HG03521 (cell line): ENCODE data around the gene TROAP.
"Not testable (repeated sequence)": the region's sequence is repeated elsewhere in the genome, so short reads cannot be mapped to it uniquely, and the experiment has no call there.

Experiments
- ATAC-seq: cut with Tn5 transposase; IDR thresholded peaks from one replicate; pipeline ENCODE4 v1.9.1; 2021; ENCODE audit warnings: mild to moderate bottlenecking, moderate library complexity; ENCODE audit not compliant: unreplicated experiment

Gene TROAP

GRCh38 chr12:49294086-49294803 is 28.8 kb upstream of the TROAP start:
- ATAC-seq = no peak

DNA sequence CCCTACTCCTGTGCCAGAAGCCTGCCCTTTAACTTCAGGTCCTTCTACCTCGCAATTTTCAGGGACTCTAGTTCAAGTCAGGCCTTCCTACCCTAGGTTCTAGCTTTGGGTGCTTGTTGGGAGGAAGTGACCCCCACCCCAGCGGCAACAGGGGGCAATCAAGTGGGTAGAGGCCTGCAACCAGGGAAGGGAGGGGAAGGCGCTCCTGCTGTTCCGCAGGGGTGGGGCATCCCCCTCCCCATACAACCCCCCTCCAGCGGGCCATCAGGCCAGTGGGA is 28.3 kb upstream of the TROAP start:
- ATAC-seq = no peak

DNA sequence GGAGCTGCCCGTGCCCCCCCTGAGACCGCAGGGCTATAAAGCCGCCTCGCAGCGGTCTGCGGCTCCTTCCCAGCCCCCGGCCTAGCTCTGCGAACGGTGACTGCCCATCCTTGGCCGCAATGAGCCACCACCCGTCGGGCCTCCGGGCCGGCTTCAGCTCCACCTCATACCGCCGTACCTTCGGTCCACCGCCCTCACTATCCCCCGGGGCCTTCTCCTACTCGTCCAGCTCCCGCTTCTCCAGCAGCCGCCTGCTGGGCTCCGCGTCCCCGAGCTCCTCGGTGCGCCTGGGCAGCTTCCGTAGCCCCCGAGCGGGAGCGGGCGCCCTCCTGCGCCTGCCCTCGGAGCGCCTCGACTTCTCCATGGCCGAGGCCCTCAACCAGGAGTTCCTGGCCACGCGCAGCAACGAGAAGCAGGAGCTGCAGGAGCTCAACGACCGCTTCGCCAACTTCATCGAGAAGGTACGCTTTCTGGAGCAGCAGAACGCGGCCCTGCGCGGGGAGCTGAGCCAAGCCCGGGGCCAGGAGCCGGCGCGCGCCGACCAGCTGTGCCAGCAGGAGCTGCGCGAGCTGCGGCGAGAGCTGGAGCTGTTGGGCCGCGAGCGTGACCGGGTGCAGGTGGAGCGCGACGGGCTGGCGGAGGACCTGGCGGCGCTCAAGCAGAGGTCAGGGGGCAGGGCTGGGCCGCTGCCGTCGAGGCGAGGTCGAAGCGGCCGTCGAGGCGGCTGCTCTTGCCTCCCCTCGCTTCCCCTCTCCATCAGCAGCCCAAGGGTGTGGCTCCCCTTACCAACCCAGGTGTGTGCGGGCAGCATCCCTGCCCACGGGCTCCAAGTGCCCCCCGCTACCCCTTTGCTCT is 27.7 kb upstream of the TROAP start, which contains the start of gene PRPH:
Gene PRPH (plus strand): TSS at position 66 of the 855 bp plus-strand sequence. CDS start 54 bp downstream, at position 120.
- no peak for ATAC-seq

- no peak for ATAC-seq
These were observed 26.8 kb upstream of the TROAP start for GRCh38 chr12:49296034-49296835.

DNA sequence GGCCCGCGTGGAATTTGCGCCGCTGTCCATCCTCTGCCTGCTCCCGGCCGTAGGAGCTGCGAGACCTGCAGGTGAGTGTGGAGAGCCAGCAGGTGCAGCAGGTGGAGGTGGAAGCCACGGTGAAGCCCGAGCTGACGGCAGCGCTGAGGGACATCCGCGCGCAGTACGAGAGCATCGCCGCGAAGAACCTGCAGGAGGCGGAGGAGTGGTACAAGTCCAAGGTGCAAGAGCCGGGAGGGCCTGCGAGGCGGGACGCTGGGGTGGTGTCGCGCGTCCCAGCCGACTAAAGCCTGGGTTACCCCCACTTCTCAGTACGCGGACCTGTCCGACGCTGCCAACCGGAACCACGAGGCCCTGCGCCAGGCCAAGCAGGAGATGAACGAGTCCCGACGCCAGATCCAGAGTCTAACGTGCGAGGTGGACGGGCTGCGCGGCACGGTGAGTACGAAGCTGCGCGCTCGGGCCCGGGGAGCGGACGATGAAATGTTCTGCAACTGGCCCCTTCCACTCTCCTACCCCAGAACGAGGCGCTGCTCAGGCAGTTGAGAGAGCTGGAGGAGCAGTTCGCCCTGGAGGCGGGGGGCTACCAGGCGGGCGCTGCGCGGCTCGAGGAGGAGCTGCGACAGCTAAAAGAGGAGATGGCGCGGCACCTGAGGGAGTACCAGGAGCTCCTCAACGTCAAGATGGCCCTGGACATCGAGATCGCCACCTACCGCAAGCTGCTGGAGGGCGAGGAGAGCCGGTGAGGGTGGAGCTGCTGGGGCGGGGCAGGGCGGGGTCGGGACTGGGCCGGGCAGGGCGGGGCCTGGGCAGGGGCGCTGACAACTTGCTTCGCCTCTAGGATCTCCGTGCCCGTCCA is 26.0 kb upstream of the TROAP start:
- ATAC-seq = no peak

- ATAC-seq = no peak
These were observed 25.4 kb upstream of the TROAP start for GRCh38 chr12:49297695-49298060.

GRCh38 chr12:49298160-49298559 is 24.9 kb upstream of the TROAP start:
- ATAC-seq = no peak

GRCh38 chr12:49301760-49302159 is 21.3 kb upstream of the TROAP start:
- ATAC-seq = no peak

GRCh38 chr12:49304161-49304560 is 18.9 kb upstream of the TROAP start:
- no peak for ATAC-seq

DNA sequence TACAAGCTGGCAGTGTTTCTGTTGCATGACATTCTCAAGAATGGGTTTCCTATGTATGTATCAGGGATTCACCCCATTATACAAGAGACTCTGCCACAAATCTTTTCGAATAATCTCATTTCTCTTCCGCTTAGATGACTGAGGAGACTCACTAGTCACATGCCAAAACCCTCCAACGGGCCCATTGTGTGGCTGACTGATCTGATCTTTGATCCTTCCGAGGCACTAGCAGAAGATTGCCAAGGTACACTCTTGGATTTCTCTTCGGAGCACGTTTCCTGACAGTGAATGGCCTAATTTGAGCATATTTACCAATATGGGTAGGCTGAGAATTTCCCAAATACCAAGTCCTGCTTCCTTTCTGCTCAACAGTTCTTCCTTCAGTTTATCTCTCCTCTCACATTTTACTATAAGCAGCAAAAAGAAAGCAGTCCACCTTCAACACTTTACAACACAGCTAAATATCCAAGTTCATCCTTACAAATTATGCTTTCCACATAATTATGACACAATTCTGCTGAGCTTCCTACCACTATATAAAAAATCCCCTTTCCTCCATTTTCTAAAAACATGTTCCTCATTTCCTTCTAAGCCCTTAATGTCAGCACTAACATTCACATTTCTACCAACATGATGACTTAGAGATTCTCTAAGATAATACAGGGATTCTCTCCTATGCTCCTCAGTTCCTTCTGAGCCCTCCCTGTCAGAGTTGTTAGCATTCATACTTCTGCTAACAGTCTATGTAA is 17.1 kb upstream of the TROAP start:
- ATAC-seq = no peak

DNA sequence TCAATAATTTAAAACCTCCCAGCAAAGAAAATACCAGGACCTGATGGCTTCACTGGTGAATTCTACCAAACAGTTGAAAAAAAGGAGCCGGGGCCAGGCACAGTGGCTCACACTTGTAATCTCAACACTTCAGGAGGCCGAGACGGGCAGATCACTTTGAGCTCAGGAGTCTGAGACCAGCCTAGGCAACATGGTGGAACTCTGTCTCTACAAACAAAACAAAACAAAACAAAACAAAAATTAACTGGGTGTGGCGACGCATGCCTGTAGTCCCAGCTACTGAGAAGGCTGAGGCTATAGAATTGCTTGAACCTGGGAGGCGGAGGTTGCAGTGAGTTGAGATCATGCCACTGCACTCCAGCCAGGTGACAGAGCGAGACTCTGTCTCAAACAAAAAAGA is 13.7 kb upstream of the TROAP start:
- ATAC-seq = no peak

GRCh38 chr12:49310451-49311000 is 12.5 kb upstream of the TROAP start:
- ATAC-seq = not testable (repeated sequence)

- no peak for ATAC-seq
These were observed 8.2 kb upstream of the TROAP start for GRCh38 chr12:49314811-49315210.

DNA sequence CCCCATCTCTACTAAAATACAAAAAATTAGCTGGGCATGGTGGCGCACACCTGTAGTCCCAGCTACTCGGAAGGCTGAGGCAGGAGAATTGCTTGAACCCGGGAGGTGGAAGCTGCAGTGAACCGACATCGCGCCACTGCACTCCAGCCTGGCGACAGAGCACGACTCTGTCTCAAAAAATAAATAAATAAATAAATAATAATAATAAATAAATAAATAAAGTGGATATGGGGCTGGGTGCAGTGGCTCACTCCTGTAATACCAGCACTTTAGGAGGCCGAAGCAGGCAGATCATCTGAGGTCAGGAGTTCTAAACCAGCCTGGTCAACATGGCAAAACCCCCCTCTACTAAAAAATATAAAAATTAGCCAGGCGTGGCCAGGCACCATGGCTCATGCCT is 5.9 kb upstream of the TROAP start:
- ATAC-seq = not testable (repeated sequence)

DNA sequence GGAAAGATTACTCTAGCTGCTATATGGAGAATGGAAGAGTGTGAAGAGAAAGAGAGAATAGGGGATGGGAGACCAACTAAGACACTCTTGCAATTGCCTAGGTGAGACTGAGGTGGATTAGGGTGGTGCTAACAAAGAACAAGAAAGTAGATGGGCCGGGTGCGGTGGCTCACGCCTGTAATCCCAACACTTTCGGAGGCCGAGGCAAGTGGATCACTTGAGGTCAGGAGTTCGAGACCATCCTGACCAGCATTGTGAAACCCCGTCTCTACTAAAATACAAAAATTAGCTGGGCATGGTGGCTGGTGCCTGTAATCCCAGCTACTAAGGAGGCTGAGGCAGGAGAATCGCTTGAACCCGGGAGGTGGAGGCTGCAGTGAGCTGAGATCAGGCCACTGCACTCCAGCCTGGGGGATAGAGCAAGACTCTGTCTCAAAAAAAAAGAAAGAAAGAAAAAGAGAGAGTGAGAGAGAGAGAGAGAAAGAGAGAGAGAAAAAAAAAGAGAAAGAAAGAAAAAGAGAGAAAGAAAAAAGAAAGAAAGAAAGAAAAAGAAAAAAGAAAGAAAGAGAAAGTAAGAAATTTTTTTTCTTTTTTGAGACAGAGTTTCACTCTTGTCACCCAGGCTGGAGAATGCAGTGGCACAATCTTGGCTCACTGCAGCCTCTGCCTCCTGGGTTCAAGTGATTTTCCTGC is 2.5 kb upstream of the TROAP start:
- not testable (repeated sequence) for ATAC-seq

DNA sequence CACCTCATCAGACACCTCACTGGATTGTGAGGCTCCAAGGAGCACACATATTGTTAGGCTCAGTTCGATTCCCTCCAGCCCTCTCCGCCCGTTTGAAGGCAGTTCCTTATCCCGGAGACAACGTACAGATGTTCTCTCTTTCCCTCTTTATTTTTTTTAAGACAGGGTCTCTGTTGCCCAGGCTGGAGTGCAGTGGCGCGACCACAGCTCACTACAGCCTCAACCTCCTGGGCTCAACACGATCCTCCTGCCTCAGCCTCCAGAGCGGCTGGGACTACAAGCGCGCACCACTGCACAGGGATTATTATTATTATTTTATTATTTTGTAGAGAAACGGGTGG is 718 bp upstream of the TROAP start:
- no peak for ATAC-seq

DNA sequence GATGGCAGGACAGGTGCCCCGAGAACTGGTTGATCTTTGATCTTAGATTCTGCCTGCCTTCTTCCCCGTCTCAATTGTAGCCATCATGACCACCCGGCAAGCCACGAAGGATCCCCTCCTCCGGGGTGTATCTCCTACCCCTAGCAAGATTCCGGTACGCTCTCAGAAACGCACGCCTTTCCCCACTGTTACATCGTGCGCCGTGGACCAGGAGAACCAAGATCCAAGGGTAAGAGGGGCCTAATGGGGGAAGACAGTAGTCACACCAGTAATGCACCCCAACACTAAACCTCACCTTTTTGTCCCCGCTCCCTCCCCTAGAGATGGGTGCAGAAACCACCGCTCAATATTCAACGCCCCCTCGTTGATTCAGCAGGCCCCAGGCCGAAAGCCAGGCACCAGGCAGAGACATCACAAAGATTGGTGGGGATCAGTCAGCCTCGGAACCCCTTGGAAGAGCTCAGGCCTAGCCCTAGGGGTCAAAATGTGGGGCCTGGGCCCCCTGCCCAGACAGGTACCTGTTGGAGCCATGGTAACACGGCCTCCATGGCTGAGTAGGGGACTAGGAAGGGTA is 556 bp downstream of the TROAP start:
- ATAC-seq = no peak

DNA sequence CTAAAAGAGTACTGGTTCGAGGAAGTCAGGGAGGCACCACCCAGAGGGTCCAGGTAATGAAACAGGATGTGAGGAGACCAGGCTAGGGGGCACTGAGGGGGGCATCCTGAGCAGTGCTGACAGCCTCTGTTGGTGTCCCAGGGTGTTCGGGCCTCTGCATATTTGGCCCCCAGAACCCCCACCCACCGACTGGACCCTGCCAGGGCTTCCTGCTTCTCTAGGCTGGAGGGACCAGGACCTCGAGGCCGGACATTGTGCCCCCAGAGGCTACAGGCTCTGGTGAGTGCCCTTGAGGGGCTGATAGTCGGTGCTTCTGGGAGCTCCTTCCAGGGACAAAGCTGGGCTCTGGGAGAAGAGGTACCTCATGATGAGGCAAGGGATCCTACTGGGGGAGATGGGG is 2.6 kb downstream of the TROAP start:
- ATAC-seq = no peak

DNA sequence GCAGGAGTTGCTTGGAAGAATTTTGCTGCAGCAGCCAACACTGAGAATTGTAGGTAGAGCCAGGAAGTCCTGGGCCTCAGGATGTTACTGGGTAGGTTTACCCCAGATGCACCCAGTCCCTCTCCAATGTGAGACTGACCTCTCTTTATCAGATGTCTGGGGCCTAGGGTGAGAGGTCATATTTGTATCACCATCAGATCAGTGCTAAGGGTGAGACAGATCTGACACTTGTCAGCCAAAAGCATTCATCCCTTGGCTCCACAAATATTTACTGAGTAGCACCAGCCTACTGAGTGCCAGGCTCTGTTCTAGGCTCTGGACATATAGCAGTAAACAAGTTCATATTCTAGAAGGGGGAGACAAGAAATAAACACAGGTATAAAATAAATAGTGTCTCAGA is 4.3 kb downstream of the TROAP start:
- ATAC-seq = no peak
